Liver (tissue), 9 donors: ENCODE measurements around the gene MLLT3. TPM values are rescaled to one million over a fixed set of nuclear protein-coding genes. Genes with fewer than 3 reads are reported as not detected.

ENCODE experiments used
- DNase-seq: peaks from one replicate; pipeline ENCODE4 v3.0.0-alpha.2; 2017; ENCODE audit warnings: low spot score
- H3K27ac ChIP-seq, 2 donors: one replicate each; pipeline ENCODE4 v1.7.0; 2013; ENCODE audit warnings: inconsistent platforms in 2 of 2, low read length in 2 of 2, control low read depth in 1 of 2, low read depth in 1 of 2, mild to moderate bottlenecking in 1 of 2
- H3K27me3 ChIP-seq, 4 donors: one replicate each; pipeline versions ENCODE4 v1.6.1 to v1.7.0; 2013; ENCODE audit warnings: low read length in 3 of 4, inconsistent platforms in 1 of 4, mild to moderate bottlenecking in 1 of 4, moderate library complexity in 1 of 4; ENCODE audit not compliant: control insufficient read depth in 4 of 4, insufficient read depth in 4 of 4
- H3K36me3 ChIP-seq, 4 donors: one replicate each; pipeline versions ENCODE4 v1.6.1 to v1.7.0; 2013; ENCODE audit warnings: low read length in 3 of 4, mild to moderate bottlenecking in 3 of 4, low read depth in 1 of 4, moderate library complexity in 1 of 4; ENCODE audit not compliant: control insufficient read depth in 4 of 4, insufficient read depth in 3 of 4
- H3K4me1 ChIP-seq, 4 donors: one replicate each; pipeline versions ENCODE4 v1.6.1 to v1.7.0; 2013; ENCODE audit warnings: low read length in 3 of 4, mild to moderate bottlenecking in 3 of 4, moderate library complexity in 1 of 4; ENCODE audit not compliant: control insufficient read depth in 4 of 4, insufficient read depth in 4 of 4
- H3K4me3 ChIP-seq, 3 donors: one replicate each; pipeline versions ENCODE4 v1.6.1 to v1.7.0; 2013; ENCODE audit warnings: low read length in 3 of 3, control low read depth in 1 of 3, low read depth in 1 of 3, mild to moderate bottlenecking in 1 of 3
- H3K9ac ChIP-seq, 2 donors: one replicate each; pipeline ENCODE4 v1.7.0; 2013; ENCODE audit warnings: low read length in 2 of 2, mild to moderate bottlenecking in 2 of 2, moderate library complexity in 2 of 2, control low read depth in 1 of 2, low read depth in 1 of 2
- H3K9me3 ChIP-seq, 4 donors: one replicate each; pipeline versions ENCODE4 v1.6.1 to v1.7.0; 2013; ENCODE audit warnings: low read length in 3 of 4; ENCODE audit not compliant: control insufficient read depth in 4 of 4
- ATF3 ChIP-seq: IDR thresholded peaks from 2 replicates; pipeline ENCODE4 v1.6.1; 2016; ENCODE audit warnings: antibody characterized with exemption
- EGR1 ChIP-seq, 2 donors: IDR thresholded peaks; 2 replicates each; pipeline ENCODE4 v1.6.1; 2016 to 2018; ENCODE audit warnings: antibody characterized with exemption in 2 of 2, low read depth in 2 of 2
- FOXA1 ChIP-seq: IDR thresholded peaks from 2 replicates; pipeline ENCODE4 v1.6.1; 2016; ENCODE audit warnings: antibody characterized with exemption
- FOXA2 ChIP-seq: IDR thresholded peaks from 2 replicates; pipeline ENCODE4 v1.6.1; 2016; ENCODE audit warnings: antibody characterized with exemption
- GABPA ChIP-seq, 2 donors: IDR thresholded peaks in 1 of 2; conservative IDR thresholded peaks in 1 of 2; 2 replicates each; pipeline ENCODE4 v1.6.1; 2016; ENCODE audit warnings: antibody characterized with exemption in 2 of 2, mild to moderate bottlenecking in 1 of 2, moderate library complexity in 1 of 2
- HNF4A ChIP-seq, 2 donors: conservative IDR thresholded peaks; 2 replicates each; pipeline ENCODE4 v1.6.1; 2016; ENCODE audit warnings: antibody characterized with exemption in 2 of 2, mild to moderate bottlenecking in 2 of 2
- HNF4G ChIP-seq: IDR thresholded peaks from 2 replicates; pipeline ENCODE4 v1.6.1; 2016; ENCODE audit warnings: antibody characterized with exemption
- JUND ChIP-seq, 2 donors: IDR thresholded peaks; 2 replicates each; pipeline ENCODE4 v1.6.1; 2016; ENCODE audit warnings: antibody characterized with exemption in 2 of 2
- MAX ChIP-seq: IDR thresholded peaks from 2 replicates; pipeline ENCODE4 v1.6.1; 2016; ENCODE audit warnings: antibody characterized with exemption
- NR2F2 ChIP-seq: IDR thresholded peaks from 2 replicates; pipeline ENCODE4 v1.6.1; 2016; ENCODE audit warnings: antibody characterized with exemption
- RAD21 ChIP-seq, 2 donors: IDR thresholded peaks; 2 replicates each; pipeline ENCODE4 v1.6.1; 2016; ENCODE audit warnings: antibody characterized with exemption in 2 of 2, mild to moderate bottlenecking in 2 of 2
- RXRA ChIP-seq, 2 donors: IDR thresholded peaks; 2 replicates each; pipeline ENCODE4 v1.6.1; 2017 to 2018; ENCODE audit warnings: antibody characterized with exemption in 2 of 2, mild to moderate bottlenecking in 1 of 2
- SP1 ChIP-seq: IDR thresholded peaks from 2 replicates; pipeline ENCODE4 v1.6.1; 2018; ENCODE audit warnings: antibody characterized with exemption, mild to moderate bottlenecking
- TAF1 ChIP-seq: conservative IDR thresholded peaks from 2 replicates; pipeline ENCODE4 v1.6.1; 2016; ENCODE audit warnings: antibody characterized with exemption, mild to moderate bottlenecking
- YY1 ChIP-seq: IDR thresholded peaks from 2 replicates; pipeline ENCODE4 v1.6.1; 2016; ENCODE audit warnings: antibody characterized with exemption, mild to moderate bottlenecking
- WGBS: extraction: QIAGEN DNeasy Blood & Tissue Kit; methylation state at CpG from one replicate; pipeline ENCODE4 v1.1.7; 2013; 5-methylcytosine and 5-hydroxymethylcytosine counted together
- polyA plus RNA-seq, 2 donors: library from polyadenylated mRNA; stranded (reverse) in 1 of 2; unstranded in 1 of 2; fragments of 200-250 nt in 1 of 2; fragments of >200 nt in 1 of 2; fragmentation: Nextera tagmentation in 1 of 2; extraction: Ambion mirVana in 1 of 2; gene quantifications; one replicate each; pipeline versions ENCODE4 v1.2.1 to v1.2.3, GENCODE V29; 2013 to 2015
- total RNA-seq, 2 donors: library from RNA; depleted of rRNA; stranded (reverse); fragments of >200 nt; gene quantifications; one replicate each; pipeline ENCODE4 v1.2.3, GENCODE V29; 2014
- TF ChIP-seq, protein P1 (sequence below): fragments of 150-350 bp; IDR thresholded peaks from 2 replicates; pipeline ENCODE4 v1.5.1; 2017; ENCODE audit warnings: improper control_type of control experiment, low read depth, low read length; ENCODE audit not compliant: missing input control
- TF ChIP-seq, protein P2 (sequence below): IDR thresholded peaks from 2 replicates; pipeline ENCODE4 v1.6.1; 2016; ENCODE audit warnings: antibody characterized with exemption, mild to moderate bottlenecking
- TF ChIP-seq, protein P3 (sequence below): IDR thresholded peaks from 2 replicates; pipeline ENCODE4 v1.6.1; 2016; ENCODE audit warnings: antibody characterized with exemption
- donor health status: healthy.
- donor health status: healthy.
- donor health status: healthy.
- donor health status: healthy.
- donor health status: healthy.

MLLT3 gene
- total and polyA plus RNA-seq, 4 donors = 0.79 to 25.5 (median 1.3) TPM

- Histone ChIP-seq H3K9ac (no peak overlapping the region), H3K9me3 (no peaks in the 10 kb centered on the region), H3K27me3 (no peaks in the 10 kb centered on the region), H3K4me1 (no peaks in the 10 kb centered on the region), H3K36me3 (no peaks in the 10 kb centered on the region), H3K4me3 (no peak overlapping the region), H3K27ac (no peak overlapping the region)
- TF ChIP-seq MAX (no peak), RAD21 (IDR thresholded peaks at IDR 0.05) (no peak), YY1 (no peak), HNF4G (no peak), HNF4A (conservative IDR thresholded peaks at IDR 0.05) (no peak), EGR1 (IDR thresholded peaks at IDR 0.05; ENCODE audit: low read depth in 2 of 2) (no peak), TAF1 (no peak), SP1 (no peak), JUND (IDR thresholded peaks at IDR 0.05) (no peak), ATF3 (no peak), NR2F2 (no peak), FOXA1 (no peak), GABPA (IDR thresholded peaks at IDR 0.05 in 1 of 2, conservative IDR thresholded peaks at IDR 0.05 in 1 of 2) (no peak), RXRA (IDR thresholded peaks at IDR 0.05) (no peak), FOXA2 (no peak)
- TF ChIP-seq, protein P1, sequence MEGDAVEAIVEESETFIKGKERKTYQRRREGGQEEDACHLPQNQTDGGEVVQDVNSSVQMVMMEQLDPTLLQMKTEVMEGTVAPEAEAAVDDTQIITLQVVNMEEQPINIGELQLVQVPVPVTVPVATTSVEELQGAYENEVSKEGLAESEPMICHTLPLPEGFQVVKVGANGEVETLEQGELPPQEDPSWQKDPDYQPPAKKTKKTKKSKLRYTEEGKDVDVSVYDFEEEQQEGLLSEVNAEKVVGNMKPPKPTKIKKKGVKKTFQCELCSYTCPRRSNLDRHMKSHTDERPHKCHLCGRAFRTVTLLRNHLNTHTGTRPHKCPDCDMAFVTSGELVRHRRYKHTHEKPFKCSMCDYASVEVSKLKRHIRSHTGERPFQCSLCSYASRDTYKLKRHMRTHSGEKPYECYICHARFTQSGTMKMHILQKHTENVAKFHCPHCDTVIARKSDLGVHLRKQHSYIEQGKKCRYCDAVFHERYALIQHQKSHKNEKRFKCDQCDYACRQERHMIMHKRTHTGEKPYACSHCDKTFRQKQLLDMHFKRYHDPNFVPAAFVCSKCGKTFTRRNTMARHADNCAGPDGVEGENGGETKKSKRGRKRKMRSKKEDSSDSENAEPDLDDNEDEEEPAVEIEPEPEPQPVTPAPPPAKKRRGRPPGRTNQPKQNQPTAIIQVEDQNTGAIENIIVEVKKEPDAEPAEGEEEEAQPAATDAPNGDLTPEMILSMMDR = no peak
- TF ChIP-seq, protein P2, sequence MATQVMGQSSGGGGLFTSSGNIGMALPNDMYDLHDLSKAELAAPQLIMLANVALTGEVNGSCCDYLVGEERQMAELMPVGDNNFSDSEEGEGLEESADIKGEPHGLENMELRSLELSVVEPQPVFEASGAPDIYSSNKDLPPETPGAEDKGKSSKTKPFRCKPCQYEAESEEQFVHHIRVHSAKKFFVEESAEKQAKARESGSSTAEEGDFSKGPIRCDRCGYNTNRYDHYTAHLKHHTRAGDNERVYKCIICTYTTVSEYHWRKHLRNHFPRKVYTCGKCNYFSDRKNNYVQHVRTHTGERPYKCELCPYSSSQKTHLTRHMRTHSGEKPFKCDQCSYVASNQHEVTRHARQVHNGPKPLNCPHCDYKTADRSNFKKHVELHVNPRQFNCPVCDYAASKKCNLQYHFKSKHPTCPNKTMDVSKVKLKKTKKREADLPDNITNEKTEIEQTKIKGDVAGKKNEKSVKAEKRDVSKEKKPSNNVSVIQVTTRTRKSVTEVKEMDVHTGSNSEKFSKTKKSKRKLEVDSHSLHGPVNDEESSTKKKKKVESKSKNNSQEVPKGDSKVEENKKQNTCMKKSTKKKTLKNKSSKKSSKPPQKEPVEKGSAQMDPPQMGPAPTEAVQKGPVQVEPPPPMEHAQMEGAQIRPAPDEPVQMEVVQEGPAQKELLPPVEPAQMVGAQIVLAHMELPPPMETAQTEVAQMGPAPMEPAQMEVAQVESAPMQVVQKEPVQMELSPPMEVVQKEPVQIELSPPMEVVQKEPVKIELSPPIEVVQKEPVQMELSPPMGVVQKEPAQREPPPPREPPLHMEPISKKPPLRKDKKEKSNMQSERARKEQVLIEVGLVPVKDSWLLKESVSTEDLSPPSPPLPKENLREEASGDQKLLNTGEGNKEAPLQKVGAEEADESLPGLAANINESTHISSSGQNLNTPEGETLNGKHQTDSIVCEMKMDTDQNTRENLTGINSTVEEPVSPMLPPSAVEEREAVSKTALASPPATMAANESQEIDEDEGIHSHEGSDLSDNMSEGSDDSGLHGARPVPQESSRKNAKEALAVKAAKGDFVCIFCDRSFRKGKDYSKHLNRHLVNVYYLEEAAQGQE = no peak
- TF ChIP-seq, protein P3, sequence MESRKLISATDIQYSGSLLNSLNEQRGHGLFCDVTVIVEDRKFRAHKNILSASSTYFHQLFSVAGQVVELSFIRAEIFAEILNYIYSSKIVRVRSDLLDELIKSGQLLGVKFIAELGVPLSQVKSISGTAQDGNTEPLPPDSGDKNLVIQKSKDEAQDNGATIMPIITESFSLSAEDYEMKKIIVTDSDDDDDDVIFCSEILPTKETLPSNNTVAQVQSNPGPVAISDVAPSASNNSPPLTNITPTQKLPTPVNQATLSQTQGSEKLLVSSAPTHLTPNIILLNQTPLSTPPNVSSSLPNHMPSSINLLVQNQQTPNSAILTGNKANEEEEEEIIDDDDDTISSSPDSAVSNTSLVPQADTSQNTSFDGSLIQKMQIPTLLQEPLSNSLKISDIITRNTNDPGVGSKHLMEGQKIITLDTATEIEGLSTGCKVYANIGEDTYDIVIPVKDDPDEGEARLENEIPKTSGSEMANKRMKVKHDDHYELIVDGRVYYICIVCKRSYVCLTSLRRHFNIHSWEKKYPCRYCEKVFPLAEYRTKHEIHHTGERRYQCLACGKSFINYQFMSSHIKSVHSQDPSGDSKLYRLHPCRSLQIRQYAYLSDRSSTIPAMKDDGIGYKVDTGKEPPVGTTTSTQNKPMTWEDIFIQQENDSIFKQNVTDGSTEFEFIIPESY = no peak
- DNase-seq = no peak
- WGBS = 76% methylated on average over 2 of the region's 2 CpGs
Measured at GRCh38 chr9:20500101-20500500, 122.2 kb downstream of the MLLT3 start.

DNA sequence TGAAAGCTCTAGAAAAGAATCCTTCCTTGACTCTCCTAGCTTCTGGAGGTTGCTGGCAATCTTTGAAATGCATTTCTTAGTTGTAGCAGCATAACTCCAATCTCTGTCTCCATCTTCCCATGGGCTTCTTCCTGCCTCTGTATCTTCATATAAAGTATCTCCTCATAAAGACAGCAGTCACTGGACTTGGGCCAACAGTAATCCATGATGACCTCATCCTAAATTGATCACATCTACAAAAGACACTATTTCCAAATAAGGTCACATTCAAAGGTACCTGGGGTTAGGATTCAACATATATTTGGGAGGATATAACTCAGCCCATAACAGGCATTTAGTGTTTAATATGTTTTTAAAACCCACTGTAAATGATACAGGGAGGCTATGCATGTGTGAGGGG, 123.3 kb downstream of the MLLT3 start:
- no peak for TF ChIP-seq SP1
- TF ChIP-seq HNF4G = no peak
- TF ChIP-seq, protein P2 = no peak
- TF ChIP-seq FOXA1 = no peak
- no peak for TF ChIP-seq NR2F2
- TF ChIP-seq MAX = no peak
- no peak for TF ChIP-seq RXRA (IDR thresholded peaks at IDR 0.05)
- TF ChIP-seq ATF3 = no peak
- no peak for TF ChIP-seq EGR1 (IDR thresholded peaks at IDR 0.05; ENCODE audit: low read depth in 2 of 2)
- TF ChIP-seq, protein P3 = no peak
- TF ChIP-seq YY1 = no peak
- no peak overlapping the region for H3K27ac ChIP-seq
- DNase-seq = no peak

More for the DNA sequence above, 123.3 kb downstream of the MLLT3 start:
- H3K36me3 ChIP-seq = no peaks in the 10 kb centered on the region
- H3K9ac ChIP-seq = no peak overlapping the region
- H3K4me3 ChIP-seq = no peak overlapping the region
- H3K27me3 ChIP-seq = no peaks in the 10 kb centered on the region
- no peaks in the 10 kb centered on the region for H3K4me1 ChIP-seq
- H3K9me3 ChIP-seq = no peaks in the 10 kb centered on the region
